Measurements from ENCODE around the gene VTI1B.

VTI1B gene

GRCh38 chr14:67675219-67675582 lies 769 bp upstream of the VTI1B start:
- no peak for DNase-seq

GRCh38 chr14:67674139-67674479 lies 323 bp downstream of the VTI1B start:
- DNase-seq = peak; percentile 61

GRCh38 chr14:67673451-67673850 lies 981 bp downstream of the VTI1B start:
- DNase-seq = peak; percentile 17

GRCh38 chr14:67668559-67668958 lies 5.9 kb downstream of the VTI1B start:
- no peak for DNase-seq

GRCh38 chr14:67666750-67667449 lies 7.5 kb downstream of the VTI1B start:
- peak; percentile 59 for DNase-seq

- DNase-seq = peak; percentile 58
These were observed 8.6 kb downstream of the VTI1B start for GRCh38 chr14:67665868-67666267.

GRCh38 chr14:67663633-67664032 lies 10.8 kb downstream of the VTI1B start:
- no peak for DNase-seq

- DNase-seq = peak; percentile 57
These were observed 20.7 kb downstream of the VTI1B start for GRCh38 chr14:67653651-67654280.

GRCh38 chr14:67652189-67652588 lies 22.2 kb downstream of the VTI1B start:
- DNase-seq = no peak

- DNase-seq = peak; percentile 77
These were observed 23.7 kb downstream of the VTI1B start for GRCh38 chr14:67650694-67651093.

- DNase-seq = no peak
These were observed 24.3 kb downstream of the VTI1B start for GRCh38 chr14:67650151-67650550.

GRCh38 chr14:67646131-67646530 lies 28.3 kb downstream of the VTI1B start:
- no peak for DNase-seq

- no peak for DNase-seq
These were observed 29.0 kb downstream of the VTI1B start for GRCh38 chr14:67645414-67645813.

GRCh38 chr14:67644428-67644827 lies 30.0 kb downstream of the VTI1B start:
- peak; percentile 11 for DNase-seq

- no peak for DNase-seq
These were observed 30.7 kb downstream of the VTI1B start for GRCh38 chr14:67643713-67644112.

GRCh38 chr14:67641902-67642749 lies 32.3 kb downstream of the VTI1B start:
- DNase-seq = no peak

GRCh38 chr14:67641480-67641879 lies 33.0 kb downstream of the VTI1B start:
- DNase-seq = no peak

GRCh38 chr14:67638642-67639041 lies 35.8 kb downstream of the VTI1B start:
- no peak for DNase-seq

GRCh38 chr14:67636361-67636919 lies 38.0 kb downstream of the VTI1B start:
- DNase-seq = peak; percentile 78

GRCh38 chr14:67633451-67634147 lies 40.8 kb downstream of the VTI1B start:
- DNase-seq = no peak

GRCh38 chr14:67630938-67631337 lies 43.5 kb downstream of the VTI1B start:
- DNase-seq = no peak

GRCh38 chr14:67630186-67630585 lies 44.2 kb downstream of the VTI1B start:
- DNase-seq = no peak

- no peak for DNase-seq
These were observed 46.9 kb downstream of the VTI1B start for GRCh38 chr14:67627519-67627918.

Data from fibroblast of skin of right biceps (primary cell).